Measurements from ENCODE around the gene FLYWCH1. TPM values are rescaled to one million over a fixed set of nuclear protein-coding genes. Genes with fewer than 3 reads are reported as not detected.
"Not testable (repeated sequence)": the region's sequence is repeated elsewhere in the genome, so short reads cannot be mapped to it uniquely, and the experiment has no call there.

The FLYWCH1 gene
- total and polyA plus RNA-seq, 7 experiments from 2014 or later = 12.4 to 149 (median 72.3) TPM

GRCh38 chr16:2942045-2942444, 30.3 kb downstream of the FLYWCH1 start:
- ChIA-PET CTCF (no interaction called here), POLR2A (no interaction called here)
- peaks cover 0 to 59% (median 11%) of the 10 kb centered on the region in 3 experiments for H3K36me3 ChIP-seq (ENCODE audit: control insufficient read depth in 2 of 3, insufficient read depth in 3 of 3, low read length in 3 of 3)
- ATAC-seq (no peak), DNase-seq (no peak)
- H3K27me3 Mint-ChIP-seq = no peaks in the 10 kb centered on the region
- H3K4me3 ChIP-seq (ENCODE audit: low read length) = no peak overlapping the region
- H3K27ac Mint-ChIP-seq = peak overlapping the region in 2 of 9 donors; percentile 20 to 30
- H3K27ac ChIP-seq (ENCODE audit: low read depth, low read length) = no peak overlapping the region
- no peaks in the 10 kb centered on the region for H3K4me1 ChIP-seq (ENCODE audit: control insufficient read depth in 2 of 2, insufficient read depth in 2 of 2, low read length in 2 of 2)
- no peak overlapping the region for H3K4me3 Mint-ChIP-seq
- no peaks in the 10 kb centered on the region for H3K27me3 ChIP-seq (ENCODE audit: control insufficient read depth in 2 of 2, insufficient read depth in 2 of 2, low read length in 2 of 2)
- no peaks in the 10 kb centered on the region for H3K9me3 ChIP-seq (ENCODE audit: control insufficient read depth in 2 of 3, low read length in 3 of 3)
- H3K9me3 Mint-ChIP-seq = no peaks in the 10 kb centered on the region
- intact Hi-C loops (cut with micrococcal nuclease) = no loop called here
- peaks cover 5 to 36% (median 18%) of the 10 kb centered on the region in 5 donors for H3K36me3 Mint-ChIP-seq
- no peaks in the 10 kb centered on the region for H3K4me1 Mint-ChIP-seq

- H3K36me3 Mint-ChIP-seq = peaks cover 5 to 40% (median 19%) of the 10 kb centered on the region in 5 donors
- H3K9me3 Mint-ChIP-seq; H3K27ac Mint-ChIP-seq; intact Hi-C loops (cut with micrococcal nuclease); H3K9me3 ChIP-seq (ENCODE audit: control insufficient read depth in 2 of 3, low read length in 3 of 3); POLR2A ChIA-PET; ATAC-seq; H3K4me1 ChIP-seq (ENCODE audit: control insufficient read depth in 2 of 2, insufficient read depth in 2 of 2, low read length in 2 of 2); H3K27ac ChIP-seq (ENCODE audit: low read depth, low read length); H3K27me3 Mint-ChIP-seq; H3K4me3 ChIP-seq (ENCODE audit: low read length); H3K4me3 Mint-ChIP-seq; H3K27me3 ChIP-seq (ENCODE audit: control insufficient read depth in 2 of 2, insufficient read depth in 2 of 2, low read length in 2 of 2); DNase-seq; H3K4me1 Mint-ChIP-seq: not testable (repeated sequence)
- CTCF ChIA-PET = interaction anchor here (0.9 kb wide), 1 partner anchor 16 kb away, joined by 4 read pairs; no protein-coding TSS in a partner anchor
- peaks cover 0 to 45% (median 11%) of the 10 kb centered on the region in 3 experiments for H3K36me3 ChIP-seq (ENCODE audit: control insufficient read depth in 2 of 3, insufficient read depth in 3 of 3, low read length in 3 of 3)
Measured at GRCh38 chr16:2943716-2944115, 32.0 kb downstream of the FLYWCH1 start.

DNA sequence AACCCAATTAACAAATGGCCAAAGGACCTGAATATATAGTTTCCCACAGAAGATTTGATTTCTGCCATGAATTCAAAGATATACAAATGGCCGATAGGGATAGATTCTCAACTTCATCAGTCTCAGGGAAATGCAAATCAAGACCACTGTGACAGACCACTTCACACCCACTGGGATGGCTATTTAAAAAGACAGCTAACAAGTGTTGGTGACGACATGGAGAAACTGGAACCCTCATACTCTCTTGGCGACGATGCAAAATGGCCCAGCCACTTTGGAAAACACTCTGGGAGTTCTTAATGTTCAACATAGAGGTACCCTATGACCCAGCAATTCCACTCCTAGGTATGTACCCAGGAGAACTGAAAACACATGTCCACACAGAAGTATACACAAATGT, 34.9 kb downstream of the FLYWCH1 start:
- CTCF ChIA-PET = no interaction called here
- Histone ChIP-seq H3K27ac (ENCODE audit: low read depth, low read length) (no peak overlapping the region), H3K27me3 (ENCODE audit: control insufficient read depth in 2 of 2, insufficient read depth in 2 of 2, low read length in 2 of 2) (no peaks in the 10 kb centered on the region), H3K4me3 (ENCODE audit: low read length) (no peak overlapping the region), H3K36me3 (ENCODE audit: control insufficient read depth in 2 of 3, insufficient read depth in 3 of 3, low read length in 3 of 3) (peaks cover 0 to 32% (median 0%) of the 10 kb centered on the region in 3 experiments), H3K4me1 (ENCODE audit: control insufficient read depth in 2 of 2, insufficient read depth in 2 of 2, low read length in 2 of 2) (no peaks in the 10 kb centered on the region), H3K9me3 (ENCODE audit: control insufficient read depth in 2 of 3, low read length in 3 of 3) (no peaks in the 10 kb centered on the region)
- intact Hi-C loops (cut with micrococcal nuclease) = no loop called here
- Mint-ChIP-seq H3K9me3 (no peaks in the 10 kb centered on the region), H3K4me1 (no peaks in the 10 kb centered on the region), H3K27me3 (no peaks in the 10 kb centered on the region), H3K27ac (no peak overlapping the region), H3K4me3 (no peak overlapping the region), H3K36me3 (peaks cover 5 to 33% (median 16%) of the 10 kb centered on the region in 5 donors)
- DNase-seq = no peak
- POLR2A ChIA-PET = interaction anchor here (1.0 kb wide), 1 partner anchor 23 kb away, joined by 3 read pairs; no protein-coding TSS in a partner anchor
- ATAC-seq = no peak

- DNase-seq (no peak), ATAC-seq (no peak)
- H3K4me3 Mint-ChIP-seq = no peak overlapping the region
- CTCF ChIA-PET = no interaction called here
- no peak overlapping the region for H3K27ac Mint-ChIP-seq
- peaks cover 0 to 1% (median 0%) of the 10 kb centered on the region in 11 donors for H3K9me3 Mint-ChIP-seq
- H3K4me3 ChIP-seq (ENCODE audit: low read length) = no peak overlapping the region
- H3K27ac ChIP-seq (ENCODE audit: low read depth, low read length) = no peak overlapping the region
- intact Hi-C loops (cut with micrococcal nuclease) = no loop called here
- peaks cover 0 to 16% (median 10%) of the 10 kb centered on the region in 5 donors for H3K36me3 Mint-ChIP-seq
- no peaks in the 10 kb centered on the region for H3K27me3 Mint-ChIP-seq
- H3K4me1 Mint-ChIP-seq = no peaks in the 10 kb centered on the region
- POLR2A ChIA-PET = no interaction called here
- H3K36me3 ChIP-seq (ENCODE audit: control insufficient read depth in 2 of 3, insufficient read depth in 3 of 3, low read length in 3 of 3) = peaks cover 0 to 25% (median 0%) of the 10 kb centered on the region in 3 experiments
- no peaks in the 10 kb centered on the region for H3K9me3 ChIP-seq (ENCODE audit: control insufficient read depth in 2 of 3, low read length in 3 of 3)
- H3K4me1 ChIP-seq (ENCODE audit: control insufficient read depth in 2 of 2, insufficient read depth in 2 of 2, low read length in 2 of 2) = no peaks in the 10 kb centered on the region
- H3K27me3 ChIP-seq (ENCODE audit: control insufficient read depth in 2 of 2, insufficient read depth in 2 of 2, low read length in 2 of 2) = no peaks in the 10 kb centered on the region
Measured at GRCh38 chr16:2948807-2949704, 37.3 kb downstream of the FLYWCH1 start.

DNA sequence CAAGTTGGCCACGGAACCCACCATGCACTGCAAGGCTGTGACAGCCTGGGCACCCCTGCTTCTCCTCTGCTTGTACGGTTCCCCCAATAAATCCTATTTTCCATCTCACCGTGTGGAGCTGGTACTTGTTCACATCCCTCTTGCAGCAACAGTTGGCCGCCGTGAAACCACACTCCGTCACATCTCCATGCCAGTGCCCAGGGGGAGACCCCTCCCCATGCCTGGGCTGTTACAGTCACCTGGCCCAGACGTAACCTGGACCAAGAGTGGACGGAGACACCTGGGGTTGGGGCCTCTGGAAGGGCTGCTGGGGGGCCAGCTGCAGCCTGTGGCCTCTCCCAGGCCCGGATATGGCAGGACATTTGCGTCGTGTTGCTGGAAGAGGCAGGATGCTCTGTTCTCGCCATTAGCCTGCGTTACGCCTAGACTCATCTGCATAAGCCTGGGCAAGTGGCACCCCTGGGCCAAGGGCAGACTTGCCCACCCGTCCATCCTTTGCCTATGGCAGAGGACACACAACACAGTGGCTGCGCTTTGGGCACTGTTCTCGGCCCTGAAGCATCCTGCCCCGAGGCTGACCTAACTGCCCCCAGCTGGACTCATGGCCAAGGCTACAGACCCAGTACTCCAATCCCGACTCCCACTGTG, 38.1 kb downstream of the FLYWCH1 start:
- Histone ChIP-seq H3K4me3 (ENCODE audit: low read length) (no peak overlapping the region), H3K27ac (ENCODE audit: low read depth, low read length) (no peak overlapping the region), H3K9me3 (ENCODE audit: control insufficient read depth in 2 of 3, low read length in 3 of 3) (no peaks in the 10 kb centered on the region), H3K27me3 (ENCODE audit: control insufficient read depth in 2 of 2, insufficient read depth in 2 of 2, low read length in 2 of 2) (no peaks in the 10 kb centered on the region), H3K4me1 (ENCODE audit: control insufficient read depth in 2 of 2, insufficient read depth in 2 of 2, low read length in 2 of 2) (no peaks in the 10 kb centered on the region), H3K36me3 (ENCODE audit: control insufficient read depth in 2 of 3, insufficient read depth in 3 of 3, low read length in 3 of 3) (peaks cover 0 to 25% (median 0%) of the 10 kb centered on the region in 3 experiments)
- DNase-seq (no peak), ATAC-seq (no peak)
- Mint-ChIP-seq H3K27me3 (no peaks in the 10 kb centered on the region), H3K27ac (peak overlapping the region in 1 of 9 donors; percentile 42), H3K4me3 (no peak overlapping the region), H3K4me1 (no peaks in the 10 kb centered on the region), H3K9me3 (peaks cover 0 to 1% (median 0%) of the 10 kb centered on the region in 11 donors), H3K36me3 (peaks cover 0 to 16% (median 10%) of the 10 kb centered on the region in 5 donors)
- intact Hi-C loops (cut with micrococcal nuclease) = no loop called here
- CTCF ChIA-PET = interaction anchor here (0.6 kb wide), 1 partner anchor 19 kb away, joined by 5 read pairs; no protein-coding TSS in a partner anchor
- POLR2A ChIA-PET = no interaction called here

DNA sequence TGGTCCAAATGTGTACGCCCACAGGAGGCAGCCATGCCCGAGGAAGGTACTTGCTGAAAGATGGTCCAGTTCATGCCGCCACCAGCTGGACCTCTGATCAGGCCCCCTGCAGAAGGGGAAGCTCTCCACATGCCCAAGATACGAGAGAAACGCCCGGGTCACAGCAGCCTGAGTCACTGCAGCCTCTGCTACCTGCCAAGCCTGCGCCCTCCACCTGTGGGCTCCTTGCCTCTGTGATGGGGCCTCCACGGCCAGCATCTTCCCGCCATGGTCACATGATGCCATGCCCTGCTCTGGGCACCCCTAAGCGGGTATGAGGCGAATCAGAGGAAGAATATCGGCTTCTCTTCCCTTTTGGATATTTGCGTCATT, 38.6 kb downstream of the FLYWCH1 start:
- Mint-ChIP-seq H3K36me3 (peaks cover 0 to 16% (median 10%) of the 10 kb centered on the region in 5 donors), H3K9me3 (peaks cover 0 to 1% (median 0%) of the 10 kb centered on the region in 11 donors), H3K4me3 (no peak overlapping the region), H3K27ac (no peak overlapping the region), H3K4me1 (no peaks in the 10 kb centered on the region), H3K27me3 (no peaks in the 10 kb centered on the region)
- ATAC-seq (no peak), DNase-seq (no peak)
- CTCF ChIA-PET = interaction anchor here (0.6 kb wide), 1 partner anchor 571 kb away, joined by 9 read pairs; no protein-coding TSS in a partner anchor
- POLR2A ChIA-PET = no interaction called here
- intact Hi-C loops (cut with micrococcal nuclease) = no loop called here
- Histone ChIP-seq H3K4me3 (ENCODE audit: low read length) (no peak overlapping the region), H3K9me3 (ENCODE audit: control insufficient read depth in 2 of 3, low read length in 3 of 3) (no peaks in the 10 kb centered on the region), H3K36me3 (ENCODE audit: control insufficient read depth in 2 of 3, insufficient read depth in 3 of 3, low read length in 3 of 3) (peaks cover 0 to 25% (median 0%) of the 10 kb centered on the region in 3 experiments), H3K27me3 (ENCODE audit: control insufficient read depth in 2 of 2, insufficient read depth in 2 of 2, low read length in 2 of 2) (no peaks in the 10 kb centered on the region), H3K27ac (ENCODE audit: low read depth, low read length) (no peak overlapping the region), H3K4me1 (ENCODE audit: control insufficient read depth in 2 of 2, insufficient read depth in 2 of 2, low read length in 2 of 2) (no peaks in the 10 kb centered on the region)

Data from naive thymus-derived CD4-positive, alpha-beta T cell (primary cell).